K562 (cell line): ENCODE measurements around the gene ASCL2. TPM values are rescaled to one million over a fixed set of nuclear protein-coding genes. Genes with fewer than 3 reads are reported as not detected.

Experiments used
- BCOR ChIP-seq: fragments of 450-650 bp; IDR thresholded peaks from 2 replicates; pipeline ENCODE4 v1.6.1; 2016
- HDAC1 ChIP-seq, 2 experiments: fragments of 450-650 bp; IDR thresholded peaks; 2 replicates each; pipeline ENCODE4 v1.6.1; 2016 to 2017; ENCODE audit warnings: inconsistent platforms in 1 of 2, mild to moderate bottlenecking in 1 of 2, moderate library complexity in 1 of 2
- NFXL1 ChIP-seq: fragments of 450-650 bp; formaldehyde crosslinking; IDR thresholded peaks from 2 replicates; pipeline ENCODE4 v1.4.0; 2021; ENCODE audit warnings: mild to moderate bottlenecking
- PCBP1 ChIP-seq: fragments of 200-400 bp; formaldehyde crosslinking; IDR thresholded peaks from 2 replicates; pipeline ENCODE4 v1.6.1; 2018; ENCODE audit warnings: mild to moderate bottlenecking, low read depth, low read length; ENCODE audit not compliant: poor library complexity, severe bottlenecking
- ZBTB7A ChIP-seq: IDR thresholded peaks from 2 replicates; pipeline ENCODE4 v1.6.1; 2011; ENCODE audit warnings: low read depth, mild to moderate bottlenecking, low read length, moderate library complexity, borderline replicate concordance; ENCODE audit not compliant: control insufficient read depth
- ZNF586 ChIP-seq: fragments of 450-650 bp; formaldehyde crosslinking; conservative IDR thresholded peaks from 2 replicates; pipeline ENCODE4 v1.4.0; 2020; ENCODE audit warnings: mild to moderate bottlenecking, moderate library complexity
- polyA plus RNA-seq, 8 experiments: library from polyadenylated mRNA; depleted of rRNA in 4 of 8; stranded (reverse) in 5 of 8; unstranded in 3 of 8; fragments of >200 nt; fragmentation: Nextera tagmentation in 2 of 8; fragmentation: Illumina TruSeq in 1 of 8; extraction: Ambion mirVana in 2 of 8; extraction: Trizol in 1 of 8; gene quantifications; 2 replicates each; pipeline versions ENCODE4 v1.2.1 to v1.2.3, GENCODE V29; 2011 to 2014; ENCODE audit warnings: inconsistent platforms in 1 of 8, missing spikeins in 1 of 8
- total RNA-seq, 7 experiments: library from RNA; depleted of rRNA in 6 of 7; stranded (reverse); fragments of >200 nt in 6 of 7; fragmentation: Illumina TruSeq in 2 of 7; extraction: Trizol in 2 of 7; gene quantifications; 2 replicates each; pipeline versions ENCODE4 v1.2.1 to v1.2.3, GENCODE V29; 2011 to 2021; ENCODE audit warnings: low replicate concordance in 1 of 7
- TF ChIP-seq, protein P1 (sequence below): fragments of 250-450 bp; sonication (Bioruptor Pico); IDR thresholded peaks from 2 replicates; pipeline ENCODE4 v1.5.0; 2021
- TF ChIP-seq, protein P2 (sequence below): sonication (generic); formaldehyde crosslinking; IDR thresholded peaks from 2 replicates; pipeline ENCODE4 v1.8.0; 2022; ENCODE audit warnings: missing genetic modification reagents, mild to moderate bottlenecking, moderate library complexity, borderline replicate concordance
- TF ChIP-seq, protein P3 (sequence below), 2 experiments: IDR thresholded peaks; 2 replicates each; pipeline ENCODE4 v1.6.1; 2011; ENCODE audit warnings: borderline replicate concordance in 1 of 2, control low read depth in 1 of 2, low read depth in 1 of 2, low read length in 1 of 2, mild to moderate bottlenecking in 1 of 2, mixed read lengths in 1 of 2, moderate library complexity in 1 of 2; ENCODE audit not compliant: insufficient read depth in 1 of 2, insufficient read length in 1 of 2, poor library complexity in 1 of 2, severe bottlenecking in 1 of 2; ENCODE audit errors: extremely low read depth in 1 of 2

ASCL2 gene
- total and polyA plus RNA-seq, 9 of the 15 experiments (the other 6 are each of a cell fraction or from before 2014, with no cell fraction given) = 0.11 to 1.4 (median 0.36) TPM; not detected in 2

DNA sequence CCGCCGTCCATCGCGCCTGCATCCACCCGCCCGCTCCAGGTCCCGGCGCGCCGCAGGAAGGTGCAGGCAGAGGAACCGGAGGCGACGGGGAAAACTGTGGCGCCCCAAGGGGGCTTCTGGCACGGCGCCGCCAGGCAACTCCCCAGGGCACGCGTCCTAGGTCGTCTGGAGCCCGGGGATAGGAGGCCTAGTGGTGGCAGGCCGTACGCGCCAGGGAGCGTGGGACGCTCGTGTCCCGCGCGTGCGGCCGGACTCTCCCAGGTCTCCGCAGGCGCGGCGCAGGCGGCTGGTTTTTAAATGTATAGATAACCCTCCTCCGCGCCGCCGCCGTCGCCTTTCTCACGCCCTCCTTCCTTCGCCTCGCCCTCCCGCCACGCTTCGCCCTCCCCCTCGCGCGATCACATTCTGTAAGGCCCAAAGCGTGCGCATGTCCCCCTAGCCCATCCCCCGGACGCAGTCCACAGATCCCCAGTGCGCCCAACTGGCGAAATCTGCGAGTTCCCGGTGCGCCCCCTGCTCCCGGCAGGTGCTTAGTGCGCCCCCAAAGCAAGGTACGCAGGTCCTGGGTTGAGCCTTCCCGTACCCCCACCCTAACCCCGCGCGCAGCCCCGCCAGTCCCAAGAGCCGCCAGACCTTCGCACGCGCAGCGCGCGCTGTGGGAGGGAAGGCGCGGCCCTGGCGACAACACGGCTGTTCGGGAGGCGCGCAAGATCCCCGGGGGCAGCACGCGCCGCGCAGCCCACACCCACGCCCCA lies at the start of gene ASCL2 (continued):
- TF ChIP-seq, protein P1, sequence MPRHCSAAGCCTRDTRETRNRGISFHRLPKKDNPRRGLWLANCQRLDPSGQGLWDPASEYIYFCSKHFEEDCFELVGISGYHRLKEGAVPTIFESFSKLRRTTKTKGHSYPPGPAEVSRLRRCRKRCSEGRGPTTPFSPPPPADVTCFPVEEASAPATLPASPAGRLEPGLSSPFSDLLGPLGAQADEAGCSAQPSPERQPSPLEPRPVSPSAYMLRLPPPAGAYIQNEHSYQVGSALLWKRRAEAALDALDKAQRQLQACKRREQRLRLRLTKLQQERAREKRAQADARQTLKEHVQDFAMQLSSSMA (CRISPR knock-in tag) = no peak
- TF ChIP-seq, protein P2, sequence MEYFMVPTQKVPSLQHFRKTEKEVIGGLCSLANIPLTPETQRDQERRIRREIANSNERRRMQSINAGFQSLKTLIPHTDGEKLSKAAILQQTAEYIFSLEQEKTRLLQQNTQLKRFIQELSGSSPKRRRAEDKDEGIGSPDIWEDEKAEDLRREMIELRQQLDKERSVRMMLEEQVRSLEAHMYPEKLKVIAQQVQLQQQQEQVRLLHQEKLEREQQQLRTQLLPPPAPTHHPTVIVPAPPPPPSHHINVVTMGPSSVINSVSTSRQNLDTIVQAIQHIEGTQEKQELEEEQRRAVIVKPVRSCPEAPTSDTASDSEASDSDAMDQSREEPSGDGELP (CRISPR knock-in tag) = peak; percentile 7; the same call in 1 of the 2 replicates
- TF ChIP-seq, protein P3, sequence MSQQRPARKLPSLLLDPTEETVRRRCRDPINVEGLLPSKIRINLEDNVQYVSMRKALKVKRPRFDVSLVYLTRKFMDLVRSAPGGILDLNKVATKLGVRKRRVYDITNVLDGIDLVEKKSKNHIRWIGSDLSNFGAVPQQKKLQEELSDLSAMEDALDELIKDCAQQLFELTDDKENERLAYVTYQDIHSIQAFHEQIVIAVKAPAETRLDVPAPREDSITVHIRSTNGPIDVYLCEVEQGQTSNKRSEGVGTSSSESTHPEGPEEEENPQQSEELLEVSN (IDR thresholded peaks at IDR 0.05; ENCODE audit: borderline replicate concordance in 1 of 2, extremely low read depth in 1 of 2, insufficient read depth in 1 of 2, insufficient read length in 1 of 2, low read depth in 1 of 2, low read length in 1 of 2, poor library complexity in 1 of 2, severe bottlenecking in 1 of 2) = peak in 1 of 2 experiments; percentile 65
- TF ChIP-seq BCOR (no peak), HDAC1 (IDR thresholded peaks at IDR 0.05) (no peak), ZNF586 (CRISPR knock-in tag) (no peak), ZBTB7A (peak; percentile 12; the same call in 1 of the 2 replicates), PCBP1 (no peak), NFXL1 (no peak)
